BE2C (cell line): ENCODE results near the gene AQP12B. TPM values are rescaled to one million over a fixed set of nuclear protein-coding genes. Genes with fewer than 3 reads are reported as not detected.
"Not testable (repeated sequence)": the region's sequence is repeated elsewhere in the genome, so short reads cannot be mapped to it uniquely, and the experiment has no call there.

ENCODE experiments used
- DNase-seq: peaks from one replicate; pipeline ENCODE4 v3.0.0-alpha.2; 2020
- H3K27me3 ChIP-seq: fragments of 250-450 bp; sonication (Bioruptor Pico); 2 replicates; pipeline ENCODE4 v1.5.1; 2020; ENCODE audit warnings: mild to moderate bottlenecking
- H3K36me3 ChIP-seq: fragments of 250-450 bp; sonication (Bioruptor Pico); 2 replicates; pipeline ENCODE4 v1.5.1; 2020; ENCODE audit warnings: mild to moderate bottlenecking
- H3K4me1 ChIP-seq: fragments of 250-450 bp; sonication (Bioruptor Pico); 2 replicates; pipeline ENCODE4 v1.5.1; 2020
- H3K4me3 ChIP-seq: 2 replicates; pipeline ENCODE4 v1.5.1; 2011; ENCODE audit warnings: low read depth, low read length
- H3K9me3 ChIP-seq: fragments of 250-450 bp; sonication (Bioruptor Pico); 2 replicates; pipeline ENCODE4 v1.5.1; 2020
- polyA plus RNA-seq: library from polyadenylated mRNA; unstranded; fragments of >200 nt; gene quantifications from one replicate; pipeline ENCODE4 v1.2.1, GENCODE V29; 2012; ENCODE audit warnings: low read depth, missing spikeins; ENCODE audit not compliant: insufficient read length, insufficient read depth
- TF ChIP-seq, protein P1 (sequence below): IDR thresholded peaks from 2 replicates; pipeline ENCODE4 v1.5.1; 2012; ENCODE audit warnings: mild to moderate bottlenecking, low read depth, low read length

Gene AQP12B, protein sequence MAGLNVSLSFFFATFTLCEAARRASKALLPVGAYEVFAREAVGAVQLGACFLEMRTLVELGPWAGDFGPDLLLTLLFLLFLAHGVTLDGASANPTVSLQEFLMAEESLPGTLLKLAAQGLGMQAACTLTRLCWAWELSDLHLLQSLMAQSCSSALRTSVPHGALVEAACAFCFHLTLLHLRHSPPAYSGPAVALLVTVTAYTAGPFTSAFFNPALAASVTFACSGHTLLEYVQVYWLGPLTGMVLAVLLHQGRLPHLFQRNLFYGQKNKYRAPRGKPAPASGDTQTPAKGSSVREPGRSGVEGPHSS
- not detected for polyA plus RNA-seq

DNA sequence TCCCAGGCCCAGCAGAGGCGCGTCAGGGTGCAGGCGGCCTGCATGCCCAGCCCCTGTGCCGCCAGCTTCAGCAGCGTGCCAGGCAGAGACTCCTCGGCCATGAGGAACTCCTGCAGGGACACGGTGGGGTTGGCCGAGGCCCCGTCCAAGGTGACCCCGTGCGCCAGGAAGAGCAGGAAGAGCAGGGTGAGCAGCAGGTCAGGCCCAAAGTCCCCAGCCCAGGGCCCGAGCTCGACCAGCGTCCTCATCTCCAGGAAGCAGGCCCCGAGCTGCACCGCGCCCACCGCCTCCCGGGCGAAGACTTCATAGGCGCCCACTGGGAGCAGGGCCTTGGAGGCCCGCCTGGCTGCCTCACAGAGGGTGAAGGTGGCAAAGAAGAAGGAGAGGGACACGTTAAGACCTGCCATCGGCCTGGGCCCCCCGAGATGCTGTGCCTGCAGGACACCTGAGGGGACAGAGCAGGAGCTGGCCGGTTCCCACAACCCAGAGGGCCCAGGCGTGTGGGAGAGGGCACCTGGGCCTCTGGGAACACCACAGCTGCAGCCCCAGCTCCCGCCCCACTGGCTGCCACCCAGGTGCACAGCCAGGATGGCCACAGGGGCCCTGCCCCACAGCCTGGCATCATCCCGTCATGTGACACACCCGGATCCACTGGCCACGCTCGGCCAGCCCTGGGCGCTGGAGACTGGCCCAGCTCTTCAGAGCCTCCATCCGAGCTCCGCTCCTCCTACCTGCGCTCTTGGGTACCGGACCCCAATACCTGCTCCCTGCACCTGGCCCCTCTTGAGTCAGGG, at the start of gene AQP12B:
TSS of gene AQP12B (minus strand) at position 455 of the 794 bp plus-strand sequence. CDS start at position 407, 48 bp downstream.
- not testable (repeated sequence) for H3K4me1 ChIP-seq, H3K9me3 ChIP-seq, H3K27me3 ChIP-seq, DNase-seq, H3K4me3 ChIP-seq, H3K36me3 ChIP-seq

DNA sequence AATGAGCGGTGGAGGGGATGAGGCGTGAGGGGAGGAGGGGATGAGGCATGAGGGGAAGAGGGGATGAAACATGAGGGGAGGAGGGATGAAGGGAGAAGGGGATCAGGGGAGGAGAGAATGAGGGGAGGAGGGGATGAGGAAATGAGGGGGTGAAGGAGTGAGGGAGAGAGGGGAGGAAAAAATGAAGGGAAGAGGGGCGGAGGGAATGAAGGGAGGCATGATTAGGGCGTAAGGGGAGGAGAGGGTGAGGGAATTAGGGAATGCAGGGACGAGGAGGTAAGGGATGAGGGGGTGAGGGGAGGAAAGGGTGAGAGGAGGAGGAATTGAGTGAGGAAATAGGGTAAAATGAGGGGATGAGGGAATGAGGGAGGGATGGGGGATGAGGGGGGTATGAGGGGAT, 49.5 kb upstream of the AQP12B start:
- no peak for DNase-seq
- Histone ChIP-seq H3K9me3 (no peaks in the 10 kb centered on the region), H3K4me1 (no peaks in the 10 kb centered on the region; the same call in 1 of the 2 replicates), H3K4me3 (no peak overlapping the region), H3K27me3 (no peaks in the 10 kb centered on the region), H3K36me3 (peaks cover 9% of the 10 kb centered on the region)
- TF ChIP-seq, protein P1, sequence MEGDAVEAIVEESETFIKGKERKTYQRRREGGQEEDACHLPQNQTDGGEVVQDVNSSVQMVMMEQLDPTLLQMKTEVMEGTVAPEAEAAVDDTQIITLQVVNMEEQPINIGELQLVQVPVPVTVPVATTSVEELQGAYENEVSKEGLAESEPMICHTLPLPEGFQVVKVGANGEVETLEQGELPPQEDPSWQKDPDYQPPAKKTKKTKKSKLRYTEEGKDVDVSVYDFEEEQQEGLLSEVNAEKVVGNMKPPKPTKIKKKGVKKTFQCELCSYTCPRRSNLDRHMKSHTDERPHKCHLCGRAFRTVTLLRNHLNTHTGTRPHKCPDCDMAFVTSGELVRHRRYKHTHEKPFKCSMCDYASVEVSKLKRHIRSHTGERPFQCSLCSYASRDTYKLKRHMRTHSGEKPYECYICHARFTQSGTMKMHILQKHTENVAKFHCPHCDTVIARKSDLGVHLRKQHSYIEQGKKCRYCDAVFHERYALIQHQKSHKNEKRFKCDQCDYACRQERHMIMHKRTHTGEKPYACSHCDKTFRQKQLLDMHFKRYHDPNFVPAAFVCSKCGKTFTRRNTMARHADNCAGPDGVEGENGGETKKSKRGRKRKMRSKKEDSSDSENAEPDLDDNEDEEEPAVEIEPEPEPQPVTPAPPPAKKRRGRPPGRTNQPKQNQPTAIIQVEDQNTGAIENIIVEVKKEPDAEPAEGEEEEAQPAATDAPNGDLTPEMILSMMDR = no peak

DNA sequence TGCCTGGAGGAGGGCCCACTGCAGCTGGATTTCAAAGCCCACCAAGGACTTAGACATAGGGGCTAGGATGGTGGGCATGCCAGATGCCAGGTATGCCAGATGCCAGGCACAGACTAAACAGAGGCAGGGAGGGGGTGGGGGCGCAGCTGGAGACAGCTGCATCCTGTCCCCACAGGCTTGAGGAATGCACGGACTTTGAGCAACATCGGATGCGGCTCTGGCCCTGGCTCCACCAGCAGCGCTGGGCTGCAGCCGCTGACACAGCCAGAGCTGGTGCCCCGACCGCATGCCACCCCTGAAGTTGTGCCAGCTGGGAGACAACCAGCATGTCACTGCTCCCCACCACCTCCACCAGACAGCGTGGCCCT, 48.5 kb upstream of the AQP12B start:
- H3K4me1 ChIP-seq = no peaks in the 10 kb centered on the region; the same call in 1 of the 2 replicates
- no peaks in the 10 kb centered on the region for H3K9me3 ChIP-seq
- DNase-seq = no peak
- TF ChIP-seq, protein P1 = no peak
- no peaks in the 10 kb centered on the region for H3K27me3 ChIP-seq
- H3K36me3 ChIP-seq = peaks cover 6% of the 10 kb centered on the region
- no peak overlapping the region for H3K4me3 ChIP-seq

DNA sequence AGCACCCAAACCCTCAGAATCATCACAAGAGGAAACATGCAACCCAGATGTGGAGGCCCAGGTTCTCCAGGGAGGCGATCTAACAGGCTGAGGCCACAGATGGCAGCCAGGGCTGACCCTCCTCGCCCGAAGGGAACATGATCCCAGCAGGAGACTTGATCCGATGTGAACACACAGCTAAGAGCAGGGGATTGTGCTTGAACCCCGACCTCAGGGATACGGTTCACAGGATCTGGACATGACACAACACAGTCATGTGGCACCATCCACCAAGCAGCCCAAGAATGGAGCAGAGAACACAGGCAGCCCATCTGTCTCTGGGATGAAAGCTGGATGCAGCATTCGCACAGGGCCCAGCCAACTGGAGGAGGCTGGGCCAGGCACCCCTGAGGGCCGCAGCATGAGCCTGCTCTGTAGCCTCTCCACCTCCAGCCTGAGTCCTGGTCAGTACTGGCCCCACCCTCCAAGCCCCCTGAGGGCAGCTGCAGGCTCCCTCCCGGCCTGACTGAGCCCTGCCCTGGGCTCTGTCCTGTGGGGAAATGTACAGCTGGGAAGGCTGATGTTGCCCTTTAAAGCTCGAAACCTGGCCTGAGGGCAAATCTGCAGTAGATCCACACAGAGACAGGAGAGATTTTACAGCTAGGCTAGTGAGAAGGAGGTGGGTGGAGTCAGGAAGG, 48.0 kb upstream of the AQP12B start:
- TF ChIP-seq, protein P1 = no peak
- Histone ChIP-seq H3K9me3 (no peaks in the 10 kb centered on the region), H3K27me3 (no peaks in the 10 kb centered on the region), H3K36me3 (peaks cover 6% of the 10 kb centered on the region), H3K4me3 (no peak overlapping the region), H3K4me1 (no peaks in the 10 kb centered on the region; the same call in 1 of the 2 replicates)
- no peak for DNase-seq

DNA sequence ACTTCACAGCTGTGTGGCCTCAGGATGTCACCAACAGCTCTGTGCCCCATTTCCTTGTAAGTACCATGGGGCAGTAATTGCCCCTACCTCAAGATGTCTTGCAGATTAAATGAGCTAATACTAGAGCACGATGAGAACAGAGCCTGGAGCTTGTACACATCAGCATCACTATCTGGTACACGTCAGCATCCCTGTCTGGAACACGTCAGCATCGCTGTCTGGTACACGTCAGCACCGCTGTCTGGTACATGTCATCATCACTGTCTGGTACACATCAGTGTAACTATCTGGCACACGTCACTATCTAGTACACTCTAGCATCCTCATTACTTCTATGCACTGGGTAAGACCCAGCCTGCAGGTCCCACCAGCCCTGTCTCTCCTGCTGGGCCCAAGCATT, 46.1 kb upstream of the AQP12B start:
- no peaks in the 10 kb centered on the region; the same call in 1 of the 2 replicates for H3K9me3 ChIP-seq
- peaks cover 3% of the 10 kb centered on the region for H3K36me3 ChIP-seq
- peak; percentile 43 for DNase-seq
- TF ChIP-seq, protein P1 = no peak
- no peak overlapping the region for H3K4me3 ChIP-seq
- H3K4me1 ChIP-seq = no peaks in the 10 kb centered on the region; the same call in 1 of the 2 replicates
- H3K27me3 ChIP-seq = no peaks in the 10 kb centered on the region

DNA sequence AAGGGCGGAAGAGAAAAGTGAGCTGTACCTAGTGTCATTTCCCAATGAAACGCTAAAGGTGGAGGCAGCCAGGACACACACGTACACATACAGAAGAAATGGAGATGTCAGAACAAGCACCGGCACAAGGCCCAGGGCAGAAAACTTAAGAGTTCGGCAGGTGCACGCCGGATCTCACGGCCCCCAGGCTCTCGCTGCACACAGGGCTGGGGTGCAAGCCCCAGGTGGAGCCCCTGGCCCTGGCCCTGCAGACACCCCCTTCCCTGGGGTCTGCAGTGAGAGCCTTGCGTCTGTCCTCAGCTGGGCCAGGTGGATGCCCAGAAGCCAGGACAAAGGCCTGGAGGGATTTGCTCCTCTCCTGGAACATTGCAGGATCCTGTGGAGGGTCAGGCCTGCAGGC, 45.7 kb upstream of the AQP12B start:
- DNase-seq = no peak
- no peak overlapping the region for H3K4me3 ChIP-seq
- TF ChIP-seq, protein P1 = no peak
- no peaks in the 10 kb centered on the region; the same call in 1 of the 2 replicates for H3K4me1 ChIP-seq
- H3K27me3 ChIP-seq = no peaks in the 10 kb centered on the region
- H3K9me3 ChIP-seq = no peaks in the 10 kb centered on the region; the same call in 1 of the 2 replicates
- H3K36me3 ChIP-seq = no peaks in the 10 kb centered on the region
